A673 (cell line): Measurements from ENCODE around the gene CAMSAP3. TPM values are rescaled to one million over a fixed set of nuclear protein-coding genes. Genes with fewer than 3 reads are reported as not detected.
"Not testable (repeated sequence)": the region's sequence is repeated elsewhere in the genome, so short reads cannot be mapped to it uniquely, and the experiment has no call there.

Source experiments
- BruUV-seq: library from RNA; stranded (reverse); fragments of 400-500 nt; replicated peaks from 2 replicates; lab custom pipeline; 2021; lab: Mats Ljungman, UMichigan
- CTCF ChIA-PET: fragments of 300-600 bp; sonication (Branson Sonifier 250); formaldehyde crosslinking; loops from one replicate; lab custom pipeline; 2022; ENCODE audit warnings: antibody characterized with exemption; lab: Charles Lee
- POLR2A ChIA-PET: fragments of 300-600 bp; sonication (Branson Sonifier 250); formaldehyde crosslinking; loops from one replicate; lab custom pipeline; 2022; ENCODE audit warnings: antibody characterized with exemption; ENCODE audit not compliant: low non-redundant PET; lab: Charles Lee
- DNase-seq: peaks from one replicate; pipeline ENCODE4 v3.0.0-alpha.2; 2015; ENCODE audit warnings: low spot score
- H3K27ac ChIP-seq: fragments of 200-600 bp; sonication (generic); 2 replicates; pipeline ENCODE4 v1.5.1; 2016; ENCODE audit warnings: mixed run types, low read depth, mild to moderate bottlenecking, mixed read lengths, antibody characterized with exemption, low read length; ENCODE audit not compliant: poor library complexity, severe bottlenecking
- H3K27me3 ChIP-seq: fragments of 200-600 bp; sonication (generic); replicated peaks from 2 replicates; pipeline ENCODE4 v1.6.1; 2017; ENCODE audit warnings: mixed run types, low read depth, mild to moderate bottlenecking, mixed read lengths, antibody characterized with exemption, low read length; ENCODE audit not compliant: insufficient read depth, poor library complexity
- H3K36me3 ChIP-seq: fragments of 200-600 bp; sonication (generic); 2 replicates; pipeline ENCODE4 v1.6.1; 2016; ENCODE audit warnings: mixed run types, mild to moderate bottlenecking, mixed read lengths, antibody characterized with exemption, low read length; ENCODE audit not compliant: insufficient read depth, poor library complexity, severe bottlenecking
- H3K4me1 ChIP-seq: fragments of 200-600 bp; sonication (generic); 2 replicates; pipeline ENCODE4 v1.6.1; 2017; ENCODE audit warnings: mixed run types, mild to moderate bottlenecking, mixed read lengths, antibody characterized with exemption, low read length; ENCODE audit not compliant: insufficient read depth, poor library complexity, severe bottlenecking
- H3K4me3 ChIP-seq: fragments of 200-600 bp; sonication (generic); 2 replicates; pipeline ENCODE4 v1.5.1; 2016; ENCODE audit warnings: low read depth, mixed run types, mild to moderate bottlenecking, mixed read lengths, low read length; ENCODE audit not compliant: poor library complexity, severe bottlenecking
- H3K9me3 ChIP-seq: fragments of 200-600 bp; sonication (generic); 2 replicates; pipeline ENCODE4 v1.6.1; 2016; ENCODE audit warnings: mixed run types, low read depth, mild to moderate bottlenecking, mixed read lengths, antibody characterized with exemption, low read length; ENCODE audit not compliant: poor library complexity, severe bottlenecking
- EZH2 ChIP-seq: fragments of 200-600 bp; sonication (generic); IDR thresholded peaks from 2 replicates; pipeline ENCODE4 v1.6.1; 2017; ENCODE audit warnings: borderline replicate concordance, low read depth, mild to moderate bottlenecking, mixed read lengths, antibody characterized with exemption, low read length; ENCODE audit not compliant: poor library complexity, severe bottlenecking
- intact Hi-C: fragments of 100-400 bp; cut with micrococcal nuclease; formaldehyde crosslinking; loops from one replicate; pipeline ENCODE4 v1.10.0; 2022; ENCODE audit not compliant: unreplicated experiment
- total RNA-seq: library from RNA; stranded (reverse); gene quantifications from 2 replicates; pipeline ENCODE4 v1.2.3, GENCODE V29; 2021
- TF ChIP-seq, protein P1 (sequence below): fragments of 300-800, 200-600 bp; sonication (generic); conservative IDR thresholded peaks from 2 replicates; pipeline ENCODE4 v1.5.1; 2017; ENCODE audit warnings: low read depth, mild to moderate bottlenecking, antibody characterized with exemption, low read length, moderate library complexity, mixed read lengths

The CAMSAP3 gene
- total RNA-seq, 1 experiment from 2014 or later: 1.2 TPM

DNA sequence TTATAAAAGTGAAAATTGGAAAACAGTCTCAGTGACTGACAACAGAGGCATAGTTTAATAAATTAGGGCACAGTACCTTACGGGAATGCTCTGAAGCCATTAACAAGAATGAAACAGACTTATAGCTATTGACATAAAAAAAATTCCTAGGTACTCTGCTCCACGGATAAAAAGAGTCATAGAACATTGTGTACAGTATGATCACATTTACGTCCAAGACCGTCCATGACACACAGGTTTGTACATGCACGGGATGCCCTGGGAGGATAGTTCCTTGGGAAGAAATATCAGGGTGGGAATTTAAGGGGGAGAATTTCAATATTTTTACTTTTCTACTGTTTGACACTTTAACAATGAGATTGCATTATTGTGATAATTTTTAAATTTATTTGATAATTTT, 24.9 kb upstream of the CAMSAP3 start:
- Histone ChIP-seq H3K4me1 (no peaks in the 10 kb centered on the region), H3K36me3 (no peaks in the 10 kb centered on the region), H3K27ac (no peak overlapping the region), H3K27me3 (no peaks in the 10 kb centered on the region), H3K4me3 (no peak overlapping the region), H3K9me3 (no peaks in the 10 kb centered on the region)
- no peak for DNase-seq
- TF ChIP-seq, protein P1, sequence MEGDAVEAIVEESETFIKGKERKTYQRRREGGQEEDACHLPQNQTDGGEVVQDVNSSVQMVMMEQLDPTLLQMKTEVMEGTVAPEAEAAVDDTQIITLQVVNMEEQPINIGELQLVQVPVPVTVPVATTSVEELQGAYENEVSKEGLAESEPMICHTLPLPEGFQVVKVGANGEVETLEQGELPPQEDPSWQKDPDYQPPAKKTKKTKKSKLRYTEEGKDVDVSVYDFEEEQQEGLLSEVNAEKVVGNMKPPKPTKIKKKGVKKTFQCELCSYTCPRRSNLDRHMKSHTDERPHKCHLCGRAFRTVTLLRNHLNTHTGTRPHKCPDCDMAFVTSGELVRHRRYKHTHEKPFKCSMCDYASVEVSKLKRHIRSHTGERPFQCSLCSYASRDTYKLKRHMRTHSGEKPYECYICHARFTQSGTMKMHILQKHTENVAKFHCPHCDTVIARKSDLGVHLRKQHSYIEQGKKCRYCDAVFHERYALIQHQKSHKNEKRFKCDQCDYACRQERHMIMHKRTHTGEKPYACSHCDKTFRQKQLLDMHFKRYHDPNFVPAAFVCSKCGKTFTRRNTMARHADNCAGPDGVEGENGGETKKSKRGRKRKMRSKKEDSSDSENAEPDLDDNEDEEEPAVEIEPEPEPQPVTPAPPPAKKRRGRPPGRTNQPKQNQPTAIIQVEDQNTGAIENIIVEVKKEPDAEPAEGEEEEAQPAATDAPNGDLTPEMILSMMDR: no peak
- TF ChIP-seq EZH2: no peak
- ChIA-PET POLR2A (no interaction called here), CTCF (interaction anchor here (0.6 kb wide), 1 partner anchor 44 kb away, joined by 3 read pairs; no protein-coding TSS in a partner anchor)
- intact Hi-C loops: no loop called here
- no TSS peak for BruUV-seq

DNA sequence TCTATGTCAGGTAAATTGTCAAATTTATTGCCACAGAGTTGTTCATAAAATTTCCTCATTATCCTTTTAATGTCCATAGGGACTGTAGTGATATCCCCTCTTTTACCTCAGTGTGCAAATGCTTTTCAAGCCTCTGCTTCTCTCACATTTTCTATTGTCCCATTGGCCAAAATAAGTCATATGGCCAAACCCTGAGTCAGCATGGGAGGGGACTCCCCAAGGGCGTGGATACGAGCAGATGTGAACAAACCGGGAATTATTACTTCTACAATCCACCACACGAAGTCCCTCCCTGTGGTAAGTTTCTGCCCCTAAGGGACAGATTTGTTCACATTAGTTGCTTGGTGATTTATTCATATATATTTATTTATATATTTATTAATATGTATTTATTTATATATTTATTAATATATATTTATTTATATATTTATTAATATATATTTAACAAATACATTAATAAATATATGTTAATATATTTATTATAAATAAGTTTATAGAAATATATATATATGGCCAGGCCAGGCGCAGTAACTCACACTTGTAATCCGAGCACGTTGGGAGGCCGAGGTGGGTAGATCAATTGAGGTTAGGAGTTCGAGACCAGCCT, 20.1 kb upstream of the CAMSAP3 start:
- CTCF ChIA-PET: no interaction called here
- intact Hi-C loops: no loop called here
- no TSS peak for BruUV-seq

DNA sequence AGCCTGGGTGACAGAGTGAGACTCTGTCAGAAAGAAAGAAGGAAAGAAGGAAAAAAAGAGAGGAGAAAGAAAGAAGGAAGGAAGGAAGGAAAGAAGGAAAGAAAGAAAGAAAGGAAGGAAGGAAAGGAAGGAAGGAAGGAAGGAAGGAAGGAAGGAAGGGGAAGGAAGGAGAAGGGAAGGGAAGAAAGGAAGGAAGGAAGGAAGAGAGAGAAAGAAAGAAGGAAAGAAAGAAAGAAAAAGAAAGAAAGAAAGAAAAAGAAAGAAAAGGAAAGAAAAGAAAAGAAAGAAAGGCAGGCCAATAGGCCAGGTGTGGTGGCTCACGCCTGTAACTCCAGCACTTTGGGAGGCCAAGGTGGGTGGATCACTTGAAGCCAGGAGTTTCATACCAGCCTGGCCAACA, 18.2 kb upstream of the CAMSAP3 start:
- H3K4me1 ChIP-seq, H3K36me3 ChIP-seq, H3K27ac ChIP-seq, intact Hi-C loops, CTCF ChIA-PET, POLR2A ChIA-PET, H3K4me3 ChIP-seq, DNase-seq, H3K9me3 ChIP-seq, BruUV-seq: not testable (repeated sequence)
- peaks cover 13% of the 10 kb centered on the region for H3K27me3 ChIP-seq

More for the DNA sequence above, 20.1 kb upstream of the CAMSAP3 start:
- no peak overlapping the region for H3K27ac ChIP-seq
- no peak for DNase-seq
- POLR2A ChIA-PET: no interaction called here
- no peaks in the 10 kb centered on the region for H3K4me1 ChIP-seq
- TF ChIP-seq, protein P1: no peak
- no peak for TF ChIP-seq EZH2
- H3K27me3 ChIP-seq: peaks cover 10% of the 10 kb centered on the region
- no peak overlapping the region for H3K4me3 ChIP-seq
- no peaks in the 10 kb centered on the region for H3K9me3 ChIP-seq
- H3K36me3 ChIP-seq: no peaks in the 10 kb centered on the region

DNA sequence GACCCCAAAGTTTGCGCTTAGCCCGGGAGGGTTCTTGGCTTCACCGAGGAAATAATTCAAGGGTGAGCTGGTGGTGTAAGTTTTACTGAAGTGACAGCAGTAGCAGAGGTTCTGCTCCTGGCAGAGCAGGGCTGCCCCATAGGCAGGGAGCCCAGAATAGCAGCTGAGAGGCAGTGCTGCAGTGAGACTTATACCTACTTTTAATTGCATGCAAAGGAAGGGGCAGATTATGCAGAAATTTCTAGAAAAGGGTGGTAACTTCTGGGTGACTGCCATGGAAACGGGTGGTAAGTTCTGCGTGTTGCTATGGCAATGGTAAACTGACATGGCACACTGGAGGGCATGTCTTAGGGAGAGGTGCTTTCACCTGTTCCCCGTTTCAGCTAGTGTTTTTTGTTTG, 17.5 kb upstream of the CAMSAP3 start:
- Histone ChIP-seq H3K4me3 (no peak overlapping the region), H3K27ac (no peak overlapping the region), H3K27me3 (peaks cover 13% of the 10 kb centered on the region), H3K9me3 (no peaks in the 10 kb centered on the region), H3K4me1 (no peaks in the 10 kb centered on the region), H3K36me3 (no peaks in the 10 kb centered on the region)
- POLR2A ChIA-PET: no interaction called here
- intact Hi-C loops: no loop called here
- TF ChIP-seq, protein P1: no peak
- no peak for TF ChIP-seq EZH2
- CTCF ChIA-PET: interaction anchor here (2.0 kb wide), 1 partner anchor 10 kb away, joined by 11 read pairs; no protein-coding TSS in a partner anchor
- DNase-seq: no peak
- BruUV-seq: no TSS peak
